GM18526 (cell line): Measurements from ENCODE around the gene LIN54.

Experiments
- POLR2A ChIP-seq: IDR thresholded peaks from 3 replicates; pipeline ENCODE4 v1.6.1; 2011; ENCODE audit not compliant: insufficient read length; ENCODE audit errors: extremely low read depth

LIN54 gene

DNA sequence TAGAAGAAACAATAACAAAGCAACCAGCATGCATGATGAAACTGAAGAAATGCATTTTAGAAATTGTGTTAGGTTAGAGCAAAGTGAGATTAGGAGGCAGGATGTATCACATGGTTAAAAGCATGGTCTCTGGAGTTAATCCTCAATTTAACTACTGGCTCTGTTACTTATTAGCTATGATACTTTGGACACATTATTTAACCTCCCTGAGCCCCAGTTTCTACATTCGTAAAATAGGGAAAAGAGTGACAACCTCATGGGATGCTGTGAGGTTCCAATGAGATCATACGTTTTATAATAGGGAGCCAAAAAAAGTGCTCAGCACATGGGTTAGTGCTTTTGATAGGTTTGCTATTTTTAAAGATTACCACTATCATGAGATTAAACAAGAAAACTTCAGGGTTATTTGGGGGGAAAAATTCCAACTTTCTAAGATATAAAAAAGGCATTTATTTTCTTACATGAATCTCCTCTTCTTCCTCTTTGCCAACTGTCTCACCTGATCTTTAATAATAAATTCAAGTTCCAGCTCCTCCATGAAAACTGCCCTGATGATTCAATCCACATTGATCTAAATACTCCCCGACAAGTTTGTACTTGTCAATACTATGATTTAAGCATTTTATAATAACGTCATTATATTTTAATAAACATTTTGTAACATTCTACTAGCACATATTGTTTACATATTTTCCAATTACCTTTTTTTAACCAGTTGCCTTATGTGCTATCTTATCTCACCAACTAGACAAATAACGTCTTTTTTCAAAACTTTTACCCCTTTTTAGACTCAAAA lies 124.3 kb downstream of the LIN54 start:
- no peak for TF ChIP-seq POLR2A

DNA sequence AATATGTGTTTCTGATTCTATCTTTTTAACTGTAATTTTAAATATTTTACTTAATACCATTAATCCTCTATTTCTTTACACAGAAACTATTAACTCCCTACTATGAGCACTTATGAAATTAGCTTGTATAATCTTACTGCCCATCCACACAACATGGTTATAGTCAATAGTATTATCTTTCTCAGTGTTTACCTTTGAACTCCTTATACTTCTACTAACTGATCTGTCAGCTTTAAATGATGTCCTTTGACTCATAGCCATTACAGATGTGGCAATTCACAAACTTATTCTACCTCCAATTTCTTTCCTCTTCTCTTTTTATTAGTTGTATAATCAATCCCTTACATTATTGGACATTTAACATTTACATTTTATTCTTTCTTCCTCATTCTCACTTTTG lies 125.2 kb downstream of the LIN54 start:
- no peak for TF ChIP-seq POLR2A
